Trophoblast cell (in vitro differentiated cells and primary cell): ENCODE results near the gene MSRB3.

ENCODE experiments used
- DNase-seq, 2 donors: peaks; one replicate each; pipeline ENCODE4 v3.0.0-alpha.2; 2016
- H2AFZ ChIP-seq: 2 replicates; pipeline ENCODE4 v1.6.1; 2013; ENCODE audit warnings: low read length, moderate library complexity, mild to moderate bottlenecking; ENCODE audit not compliant: insufficient read depth, poor library complexity
- H2AK5ac ChIP-seq: 2 replicates; pipeline ENCODE4 v1.6.1; 2013; ENCODE audit warnings: mild to moderate bottlenecking, low read length
- H2BK120ac ChIP-seq: 2 replicates; pipeline ENCODE4 v1.6.1; 2013; ENCODE audit warnings: low read length, mild to moderate bottlenecking, moderate library complexity; ENCODE audit not compliant: insufficient read depth, poor library complexity
- H2BK12ac ChIP-seq: 2 replicates; pipeline ENCODE4 v1.6.1; 2013; ENCODE audit warnings: mild to moderate bottlenecking, low read length, moderate library complexity
- H2BK5ac ChIP-seq: 2 replicates; pipeline ENCODE4 v1.6.1; 2013; ENCODE audit warnings: low read length, low read depth, moderate library complexity, mild to moderate bottlenecking; ENCODE audit not compliant: poor library complexity
- H3K14ac ChIP-seq: 2 replicates; pipeline ENCODE4 v1.6.1; 2013; ENCODE audit warnings: mild to moderate bottlenecking, low read length
- H3K18ac ChIP-seq: 2 replicates; pipeline ENCODE4 v1.6.1; 2013; ENCODE audit warnings: mild to moderate bottlenecking, low read length
- H3K23ac ChIP-seq: 2 replicates; pipeline ENCODE4 v1.6.1; 2013; ENCODE audit warnings: low read length
- H3K27ac ChIP-seq: 2 replicates; pipeline ENCODE4 v1.5.1; 2013; ENCODE audit warnings: low read depth, mild to moderate bottlenecking, inconsistent platforms, low read length, moderate library complexity
- H3K27me3 ChIP-seq: 2 replicates; pipeline ENCODE4 v1.6.1; 2013; ENCODE audit warnings: inconsistent platforms, mild to moderate bottlenecking, low read length, moderate library complexity; ENCODE audit not compliant: insufficient read depth
- H3K36me3 ChIP-seq, 2 experiments: 1 replicate in 1 of 2; 2 replicates in 1 of 2; pipeline ENCODE4 v1.6.1; 2013; ENCODE audit warnings: low read length in 2 of 2, mild to moderate bottlenecking in 2 of 2, moderate library complexity in 1 of 2; ENCODE audit not compliant: insufficient read depth in 2 of 2, control insufficient read depth in 1 of 2
- H3K4ac ChIP-seq: 2 replicates; pipeline ENCODE4 v1.6.1; 2013; ENCODE audit warnings: low read depth, mild to moderate bottlenecking, low read length, moderate library complexity
- H3K4me1 ChIP-seq, 2 experiments: 1 replicate in 1 of 2; 2 replicates in 1 of 2; pipeline ENCODE4 v1.6.1; 2013; ENCODE audit warnings: low read length in 2 of 2, mild to moderate bottlenecking in 2 of 2, moderate library complexity in 1 of 2; ENCODE audit not compliant: insufficient read depth in 2 of 2, control insufficient read depth in 1 of 2
- H3K4me2 ChIP-seq: 2 replicates; pipeline ENCODE4 v1.6.1; 2013; ENCODE audit warnings: inconsistent platforms, mild to moderate bottlenecking, low read length, moderate library complexity
- H3K4me3 ChIP-seq: 2 replicates; pipeline ENCODE4 v1.5.1; 2013; ENCODE audit warnings: mild to moderate bottlenecking, low read depth, low read length, inconsistent platforms
- H3K79me1 ChIP-seq: one replicate; pipeline ENCODE4 v1.6.1; 2013; ENCODE audit warnings: low read length
- H3K79me2 ChIP-seq: 2 replicates; pipeline ENCODE4 v1.6.1; 2013; ENCODE audit warnings: low read length, mild to moderate bottlenecking; ENCODE audit not compliant: control insufficient read depth, insufficient read depth, poor library complexity
- H3K9ac ChIP-seq: 2 replicates; pipeline ENCODE4 v1.6.1; 2013; ENCODE audit warnings: mild to moderate bottlenecking, low read length
- H3K9me3 ChIP-seq: 2 replicates; pipeline ENCODE4 v1.6.1; 2013; ENCODE audit warnings: low read depth, mild to moderate bottlenecking, control low read depth, inconsistent platforms, low read length; ENCODE audit not compliant: insufficient read depth
- H4K12ac ChIP-seq: 2 replicates; pipeline ENCODE4 v1.6.1; 2013; ENCODE audit warnings: low read depth, mild to moderate bottlenecking, low read length, moderate library complexity
- H4K8ac ChIP-seq: 2 replicates; pipeline ENCODE4 v1.6.1; 2013; ENCODE audit warnings: low read depth, mild to moderate bottlenecking, low read length, moderate library complexity
- H4K91ac ChIP-seq: one replicate; pipeline ENCODE4 v1.6.1; 2013; ENCODE audit warnings: low read depth, mild to moderate bottlenecking, low read length, moderate library complexity
- WGBS: extraction: QIAGEN DNeasy Blood & Tissue Kit; methylation state at CpG from one replicate; pipeline ENCODE4 v1.1.7; 2013; ENCODE audit warnings: missing lambda C conversion rate; ENCODE audit not compliant: insufficient read length, insufficient coverage; ENCODE audit errors: extremely low coverage; 5-methylcytosine and 5-hydroxymethylcytosine counted together

MSRB3 gene

DNA sequence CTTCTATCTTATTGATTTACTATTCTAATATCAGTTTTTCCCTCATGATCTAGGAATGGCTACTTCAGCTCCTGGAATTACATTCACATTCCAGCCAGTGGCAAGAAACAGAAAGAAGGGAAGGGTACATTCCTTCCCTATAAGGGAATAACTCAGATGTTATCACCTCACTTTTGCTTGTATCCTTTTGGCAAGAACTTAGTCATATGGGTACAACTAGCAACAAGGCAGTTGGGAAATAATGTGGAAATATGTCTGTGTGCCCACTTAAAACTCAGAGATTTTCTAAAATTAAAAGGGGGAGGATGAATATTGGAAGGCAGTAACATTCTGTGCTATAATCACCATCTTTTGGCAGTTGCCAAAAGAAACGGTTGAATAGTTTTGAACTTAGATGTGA is 85.6 kb downstream of the MSRB3 start:
- H3K4me2 ChIP-seq: no peak overlapping the region
- H2AK5ac ChIP-seq: no peak overlapping the region
- WGBS: no CpG with 5 or more reads among the region's 1 CpG
- DNase-seq: peak; percentile 1 to 63
- H3K9ac ChIP-seq: no peak overlapping the region
- no peak overlapping the region for H3K14ac ChIP-seq
- H3K4me1 ChIP-seq: no peaks in the 10 kb centered on the region
- no peaks in the 10 kb centered on the region for H3K79me2 ChIP-seq
- H3K4me3 ChIP-seq: no peak overlapping the region
- H3K9me3 ChIP-seq: no peaks in the 10 kb centered on the region
- no peak overlapping the region for H2BK12ac ChIP-seq
- H3K27me3 ChIP-seq: no peaks in the 10 kb centered on the region
- H3K23ac ChIP-seq: no peak overlapping the region
- no peak overlapping the region for H3K27ac ChIP-seq
- no peak overlapping the region for H2BK5ac ChIP-seq
- no peak overlapping the region for H2AFZ ChIP-seq
- no peaks in the 10 kb centered on the region for H3K79me1 ChIP-seq
- no peaks in the 10 kb centered on the region for H3K36me3 ChIP-seq
- H4K12ac ChIP-seq: no peak overlapping the region
- H3K4ac ChIP-seq: no peak overlapping the region
- H4K8ac ChIP-seq: no peak overlapping the region
- H4K91ac ChIP-seq: no peak overlapping the region
- no peak overlapping the region for H2BK120ac ChIP-seq
- H3K18ac ChIP-seq: no peak overlapping the region

DNA sequence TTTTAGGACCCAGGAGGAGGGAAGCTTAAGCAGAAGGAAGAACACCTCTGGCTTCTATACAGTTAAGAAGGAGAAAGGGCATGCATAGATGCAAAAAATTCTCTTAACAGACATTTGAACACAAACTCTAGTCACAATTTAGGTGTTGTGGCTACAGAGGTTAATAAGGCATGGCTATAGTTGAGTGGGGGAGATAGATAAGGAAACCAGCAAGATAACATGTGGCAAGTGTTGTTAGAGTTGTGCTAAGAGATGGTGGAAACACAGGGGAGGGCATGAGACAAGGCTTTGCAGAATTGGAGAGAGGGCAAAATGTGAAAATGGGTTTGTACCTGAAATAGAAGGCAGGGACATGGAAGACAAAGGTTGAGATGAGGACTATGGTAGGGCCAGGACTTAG is 88.9 kb downstream of the MSRB3 start:
- H4K12ac ChIP-seq: no peak overlapping the region
- H3K9ac ChIP-seq: no peak overlapping the region
- no peak overlapping the region for H2AK5ac ChIP-seq
- no peaks in the 10 kb centered on the region for H3K9me3 ChIP-seq
- no peaks in the 10 kb centered on the region for H3K4me1 ChIP-seq
- no peak overlapping the region for H3K4ac ChIP-seq
- H2BK12ac ChIP-seq: no peak overlapping the region
- no peak overlapping the region for H2AFZ ChIP-seq
- H3K27ac ChIP-seq: no peak overlapping the region
- H2BK120ac ChIP-seq: no peak overlapping the region
- no peak overlapping the region for H3K18ac ChIP-seq
- no peak overlapping the region for H4K8ac ChIP-seq
- H3K36me3 ChIP-seq: no peaks in the 10 kb centered on the region
- no peaks in the 10 kb centered on the region for H3K79me1 ChIP-seq
- H2BK5ac ChIP-seq: no peak overlapping the region
- no peak overlapping the region for H3K23ac ChIP-seq
- no peak overlapping the region for H3K4me2 ChIP-seq
- no peak overlapping the region for H4K91ac ChIP-seq
- no peak overlapping the region for H3K4me3 ChIP-seq
- no peak overlapping the region for H3K14ac ChIP-seq
- H3K27me3 ChIP-seq: no peaks in the 10 kb centered on the region
- no peak for DNase-seq
- H3K79me2 ChIP-seq: no peaks in the 10 kb centered on the region

GRCh38 chr12:65368055-65368454 is 89.6 kb downstream of the MSRB3 start:
- Histone ChIP-seq H4K91ac (no peak overlapping the region), H3K4ac (no peak overlapping the region), H3K27me3 (no peaks in the 10 kb centered on the region), H2BK5ac (no peak overlapping the region), H3K4me3 (no peak overlapping the region), H3K4me2 (no peak overlapping the region), H3K18ac (no peak overlapping the region), H3K4me1 (no peaks in the 10 kb centered on the region), H2BK12ac (no peak overlapping the region), H3K23ac (no peak overlapping the region), H3K79me1 (no peaks in the 10 kb centered on the region), H3K9me3 (no peaks in the 10 kb centered on the region), H2BK120ac (no peak overlapping the region), H2AFZ (no peak overlapping the region), H4K8ac (no peak overlapping the region), H3K36me3 (no peaks in the 10 kb centered on the region), H3K9ac (no peak overlapping the region), H4K12ac (no peak overlapping the region), H3K79me2 (no peaks in the 10 kb centered on the region), H3K27ac (no peak overlapping the region), H2AK5ac (no peak overlapping the region), H3K14ac (no peak overlapping the region)
- WGBS: no CpG with 5 or more reads among the region's 4 CpGs
- DNase-seq: no peak

DNA sequence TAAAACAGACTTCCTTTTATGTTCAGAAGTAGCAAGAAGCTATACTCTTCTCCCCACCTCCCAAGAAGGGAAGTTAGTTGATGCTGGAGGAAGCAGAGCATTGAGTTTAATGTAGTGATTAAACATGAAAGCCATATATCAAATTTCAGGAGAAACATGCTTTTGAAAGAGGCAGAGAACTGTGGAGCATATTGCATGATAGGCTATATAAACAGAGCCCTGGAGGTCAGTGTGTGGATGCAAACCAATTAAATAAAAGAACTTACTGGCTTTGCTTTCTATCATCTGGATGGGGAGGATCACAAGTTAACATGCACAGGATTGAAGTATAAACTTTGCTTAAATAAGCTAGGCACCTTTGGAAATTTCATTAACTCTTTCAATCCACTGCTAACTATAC is 94.1 kb downstream of the MSRB3 start:
- Histone ChIP-seq H4K12ac (no peak overlapping the region), H2AFZ (no peak overlapping the region), H4K8ac (no peak overlapping the region), H3K79me1 (no peaks in the 10 kb centered on the region), H3K23ac (no peak overlapping the region), H3K9me3 (no peaks in the 10 kb centered on the region), H3K27ac (no peak overlapping the region), H2AK5ac (no peak overlapping the region), H3K4me2 (no peak overlapping the region), H2BK120ac (no peak overlapping the region), H3K14ac (no peak overlapping the region), H3K36me3 (no peaks in the 10 kb centered on the region), H3K18ac (no peak overlapping the region), H3K4me3 (no peak overlapping the region), H3K27me3 (no peaks in the 10 kb centered on the region), H3K4me1 (no peaks in the 10 kb centered on the region), H2BK12ac (no peak overlapping the region), H3K4ac (no peak overlapping the region), H4K91ac (no peak overlapping the region), H2BK5ac (no peak overlapping the region), H3K79me2 (no peaks in the 10 kb centered on the region), H3K9ac (no peak overlapping the region)
- DNase-seq: no peak

GRCh38 chr12:65384240-65384639 is 105.8 kb downstream of the MSRB3 start:
- H2AFZ ChIP-seq: no peak overlapping the region
- no peaks in the 10 kb centered on the region for H3K4me1 ChIP-seq
- H4K12ac ChIP-seq: no peak overlapping the region
- H3K4ac ChIP-seq: no peak overlapping the region
- no peaks in the 10 kb centered on the region for H3K36me3 ChIP-seq
- no peak overlapping the region for H2BK120ac ChIP-seq
- WGBS: no CpG with 5 or more reads among the region's 2 CpGs
- H3K9ac ChIP-seq: no peak overlapping the region
- H3K27ac ChIP-seq: no peak overlapping the region
- H4K8ac ChIP-seq: no peak overlapping the region
- no peak overlapping the region for H3K14ac ChIP-seq
- no peak overlapping the region for H2BK12ac ChIP-seq
- no peak for DNase-seq
- no peak overlapping the region for H4K91ac ChIP-seq
- H3K18ac ChIP-seq: no peak overlapping the region
- H3K4me3 ChIP-seq: no peak overlapping the region
- no peak overlapping the region for H2BK5ac ChIP-seq
- H2AK5ac ChIP-seq: no peak overlapping the region
- H3K79me1 ChIP-seq: no peaks in the 10 kb centered on the region
- no peak overlapping the region for H3K23ac ChIP-seq
- no peaks in the 10 kb centered on the region for H3K27me3 ChIP-seq
- H3K9me3 ChIP-seq: no peaks in the 10 kb centered on the region
- no peak overlapping the region for H3K4me2 ChIP-seq
- H3K79me2 ChIP-seq: no peaks in the 10 kb centered on the region
